Body of pancreas (tissue), 4 donors: ENCODE data around the gene YBEY. TPM values are rescaled to one million over a fixed set of nuclear protein-coding genes. Genes with fewer than 3 reads are reported as not detected.

Experiments used
- ATAC-seq: fragments of 150-250 bp; one replicate; pipeline ENCODE4 v1.9.1; 2016
- DNase-seq, 4 donors: peaks; one replicate each; pipeline ENCODE4 v3.0.0-alpha.2; 2019
- H3K27ac ChIP-seq, 4 donors: fragments of 200-600 bp; sonication (generic); 1 replicate in 3 of 4; 2 replicates in 1 of 4; pipeline versions ENCODE4 v1.5.1 to v1.6.1; 2016 to 2019; ENCODE audit warnings: mild to moderate bottlenecking in 1 of 4, mixed read lengths in 1 of 4, moderate library complexity in 1 of 4
- H3K27me3 ChIP-seq, 2 donors: fragments of 200-600 bp; sonication (generic); one replicate each; pipeline ENCODE4 v1.6.0; 2016; ENCODE audit warnings: mild to moderate bottlenecking in 1 of 2
- H3K36me3 ChIP-seq, 2 donors: fragments of 200-600 bp; sonication (generic); replicated peaks in 1 of 2; 2 replicates each; pipeline ENCODE4 v1.5.1; 2016; ENCODE audit warnings: low read depth in 2 of 2; ENCODE audit not compliant: insufficient read depth in 1 of 2
- H3K4me1 ChIP-seq: fragments of 200-600 bp; sonication (generic); one replicate; pipeline ENCODE4 v1.6.0; 2016
- H3K4me3 ChIP-seq, 2 donors: fragments of 200-600 bp; sonication (generic); 1 replicate in 1 of 2; 2 replicates in 1 of 2; pipeline ENCODE4 v1.5.1; 2016 to 2019
- H3K9me3 ChIP-seq, 3 donors: fragments of 200-600 bp; sonication (generic); 1 replicate in 2 of 3; 2 replicates in 1 of 3; pipeline ENCODE4 v1.5.1; 2016
- CTCF ChIP-seq, 7 experiments: fragments of 450-650 bp in 4 of 7; fragments of 200-600 bp in 3 of 7; sonication (generic) in 3 of 7; IDR thresholded peaks; one replicate each; pipeline ENCODE4 v1.5.1; 2016 to 2019; ENCODE audit warnings: antibody characterized with exemption in 7 of 7
- POLR2A ChIP-seq, 3 donors: fragments of 450-650 bp; IDR thresholded peaks; one replicate each; pipeline ENCODE4 v1.6.1; 2016; ENCODE audit warnings: antibody characterized with exemption in 3 of 3, mild to moderate bottlenecking in 2 of 3
- WGBS, 2 donors: methylation state at CpG; one replicate each; pipeline ENCODE4 v1.1.5; 2017; 5-methylcytosine and 5-hydroxymethylcytosine counted together
- intact Hi-C: fragments of 100-400 bp; cut with DNase I; formaldehyde crosslinking; loops from one replicate; pipeline ENCODE4 v1.15.1; 2023
- total RNA-seq, 2 donors: library from RNA; depleted of rRNA; stranded (reverse); fragments of >200 nt; gene quantifications; one replicate each; pipeline ENCODE4 v1.1.0, GENCODE V29; 2016

Gene YBEY
- total RNA-seq, 2 donors from 2014 or later = 4.9 to 15.2 TPM

- DNase-seq (peak in 1 of 4 donors; percentile 8), ATAC-seq (no peak)
- Histone ChIP-seq H3K4me3 (peak overlapping the region; percentile 32 to 64), H3K9me3 (no peaks in the 10 kb centered on the region), H3K36me3 (no peaks in the 10 kb centered on the region), H3K27ac (peak overlapping the region in 2 of 4 donors; percentile 97 to 99), H3K27me3 (no peaks in the 10 kb centered on the region), H3K4me1 (peaks cover 25% of the 10 kb centered on the region)
- 0 to 2% methylated on average over 18 to 34 of the region's 34 CpGs for WGBS, 2 donors
- TF ChIP-seq POLR2A (IDR thresholded peaks at IDR 0.05) (no peak), CTCF (IDR thresholded peaks at IDR 0.05) (no peak)
- intact Hi-C loops = no loop called here
Observed at GRCh38 chr21:46323227-46323709, 37.1 kb downstream of the YBEY start.

GRCh38 chr21:46323710-46324389 is 37.7 kb downstream of the YBEY start, which contains the start of the genes C21orf58 and PCNT:
Gene C21orf58, minus strand, starts transcription at chr21:46323870. Its CDS starts 1,132 bp downstream, at chr21:46322738.
Gene PCNT, plus strand, starts transcription at chr21:46324156. Its CDS starts 73 bp downstream, at chr21:46324229.
- Histone ChIP-seq H3K27ac (peak within 1 kb of the TSS; percentile 94 to 99 (median 96)), H3K36me3 (no peaks in the 10 kb centered on the region), H3K27me3 (no peaks in the 10 kb centered on the region), H3K4me1 (peaks cover 25% of the 10 kb centered on the region), H3K4me3 (peak within 1 kb of the TSS; percentile 64 to 95), H3K9me3 (no peaks in the 10 kb centered on the region)
- TF ChIP-seq POLR2A (IDR thresholded peaks at IDR 0.05) (peak in 2 of 3 donors; percentile 35 to 38), CTCF (IDR thresholded peaks at IDR 0.05) (no peak)
- ATAC-seq (peak; percentile 94), DNase-seq (peak; percentile 98 to 99 (median 98))
- intact Hi-C loops = no loop called here
- WGBS, 2 donors = 0% methylated on average over 12 to 63 of the region's 76 CpGs

GRCh38 chr21:46324390-46325072 is 38.4 kb downstream of the YBEY start:
- Histone ChIP-seq H3K4me3 (peak overlapping the region; percentile 64 to 95), H3K27ac (peak overlapping the region; percentile 94 to 99 (median 96)), H3K36me3 (no peaks in the 10 kb centered on the region), H3K9me3 (no peaks in the 10 kb centered on the region), H3K4me1 (peaks cover 25% of the 10 kb centered on the region), H3K27me3 (no peaks in the 10 kb centered on the region)
- ATAC-seq (peak; percentile 89), DNase-seq (peak; percentile 82 to 89 (median 87))
- 0% methylated on average over 35 of the region's 98 CpGs; no CpG with 5 or more reads in 1 of the 2 donors for WGBS, 2 donors
- TF ChIP-seq POLR2A (IDR thresholded peaks at IDR 0.05) (peak; percentile 40 to 50 (median 47)), CTCF (IDR thresholded peaks at IDR 0.05) (no peak)
- intact Hi-C loops = no loop called here

- WGBS, 2 donors = 11 to 17% methylated on average over 24 to 42 of the region's 43 CpGs
- Histone ChIP-seq H3K9me3 (no peaks in the 10 kb centered on the region), H3K27ac (peak overlapping the region; percentile 69 to 99 (median 96)), H3K4me3 (peak overlapping the region; percentile 64 to 67), H3K36me3 (no peaks in the 10 kb centered on the region), H3K4me1 (peaks cover 25% of the 10 kb centered on the region), H3K27me3 (no peaks in the 10 kb centered on the region)
- DNase-seq (peak; percentile 39 to 50 (median 42)), ATAC-seq (no peak)
- intact Hi-C loops = no loop called here
- TF ChIP-seq POLR2A (IDR thresholded peaks at IDR 0.05) = no peak
- peak in 3 of 7 experiments; percentile 26 to 31 (median 29) for TF ChIP-seq CTCF (IDR thresholded peaks at IDR 0.05)
Observed at GRCh38 chr21:46325073-46325912, 39.2 kb downstream of the YBEY start.
